Mesothelial cell of epicardium (in vitro differentiated cells): Measurements from ENCODE around the gene MRGPRX3. TPM values are rescaled to one million over a fixed set of nuclear protein-coding genes. Genes with fewer than 3 reads are reported as not detected.

Experiments used
- DNase-seq, 2 experiments: peaks; one replicate each; pipeline ENCODE4 v3.0.0; 2021; ENCODE audit warnings: low spot score in 2 of 2; ENCODE audit not compliant: unreplicated experiment in 2 of 2
- H3K27ac Mint-ChIP-seq: 2 replicates; pipeline ENCODE4 v1.8.0; 2021; ENCODE audit warnings: mixed read lengths
- H3K27me3 Mint-ChIP-seq: 2 replicates; pipeline ENCODE4 v1.8.0; 2021; ENCODE audit warnings: low read depth, mixed read lengths
- H3K36me3 Mint-ChIP-seq: 2 replicates; pipeline ENCODE4 v1.8.0; 2021; ENCODE audit warnings: mixed read lengths
- H3K4me1 Mint-ChIP-seq: 2 replicates; pipeline ENCODE4 v1.8.0; 2021; ENCODE audit warnings: mixed read lengths
- H3K4me3 Mint-ChIP-seq: 2 replicates; pipeline ENCODE4 v1.8.0; 2021; ENCODE audit warnings: mild to moderate bottlenecking, moderate library complexity, mixed read lengths
- H3K9me3 Mint-ChIP-seq: 2 replicates; pipeline ENCODE4 v1.8.0; 2021; ENCODE audit warnings: mixed read lengths
- CTCF ChIP-seq: fragments of 200-600 bp; sonication (generic); IDR thresholded peaks from one replicate; pipeline ENCODE4 v1.5.0; 2021; ENCODE audit warnings: antibody characterized with exemption; ENCODE audit not compliant: unreplicated experiment
- total RNA-seq: library from RNA; stranded (reverse); gene quantifications from 3 replicates; pipeline ENCODE4 v1.2.1, GENCODE V29; 2021

Gene MRGPRX3
- total RNA-seq, 1 donor from 2014 or later, result not detected

- H3K27me3 Mint-ChIP-seq, result peaks cover 66% of the 10 kb centered on the region
- TF ChIP-seq CTCF, result no peak
Measured at GRCh38 chr11:18140145-18140544, 7.8 kb downstream of the MRGPRX3 start.

GRCh38 chr11:18144243-18144642, 11.9 kb downstream of the MRGPRX3 start:
- no peaks in the 10 kb centered on the region for H3K36me3 Mint-ChIP-seq
- no peaks in the 10 kb centered on the region for H3K4me1 Mint-ChIP-seq
- no peak for DNase-seq
- no peak overlapping the region for H3K4me3 Mint-ChIP-seq
- H3K9me3 Mint-ChIP-seq, result no peaks in the 10 kb centered on the region
- TF ChIP-seq CTCF, result no peak
- no peak overlapping the region for H3K27ac Mint-ChIP-seq
- peaks cover 59% of the 10 kb centered on the region for H3K27me3 Mint-ChIP-seq

More at GRCh38 chr11:18140145-18140544, 7.8 kb downstream of the MRGPRX3 start:
- Mint-ChIP-seq H3K4me3 (no peak overlapping the region), H3K4me1 (no peaks in the 10 kb centered on the region), H3K9me3 (no peaks in the 10 kb centered on the region), H3K27ac (no peak overlapping the region), H3K36me3 (no peaks in the 10 kb centered on the region)
- DNase-seq, result no peak

GRCh38 chr11:18145025-18145424, 12.7 kb downstream of the MRGPRX3 start:
- H3K4me1 Mint-ChIP-seq, result no peaks in the 10 kb centered on the region
- no peaks in the 10 kb centered on the region for H3K9me3 Mint-ChIP-seq
- no peaks in the 10 kb centered on the region for H3K36me3 Mint-ChIP-seq
- no peak overlapping the region for H3K4me3 Mint-ChIP-seq
- H3K27me3 Mint-ChIP-seq, result peaks cover 58% of the 10 kb centered on the region
- no peak overlapping the region for H3K27ac Mint-ChIP-seq
- no peak for TF ChIP-seq CTCF
- no peak for DNase-seq

- TF ChIP-seq CTCF, result no peak
- H3K9me3 Mint-ChIP-seq, result no peaks in the 10 kb centered on the region
- H3K4me1 Mint-ChIP-seq, result no peaks in the 10 kb centered on the region
- no peak overlapping the region for H3K4me3 Mint-ChIP-seq
- H3K27ac Mint-ChIP-seq, result no peak overlapping the region
- no peaks in the 10 kb centered on the region for H3K36me3 Mint-ChIP-seq
- peaks cover 62% of the 10 kb centered on the region for H3K27me3 Mint-ChIP-seq
- DNase-seq, result no peak
Measured at GRCh38 chr11:18145837-18146236, 13.5 kb downstream of the MRGPRX3 start.

- Mint-ChIP-seq H3K9me3 (peaks cover 3% of the 10 kb centered on the region), H3K4me3 (no peak overlapping the region), H3K27me3 (peaks cover 58% of the 10 kb centered on the region), H3K27ac (no peak overlapping the region), H3K36me3 (no peaks in the 10 kb centered on the region), H3K4me1 (no peaks in the 10 kb centered on the region)
- DNase-seq, result no peak
- TF ChIP-seq CTCF, result no peak
Measured at GRCh38 chr11:18151581-18151980, 19.2 kb downstream of the MRGPRX3 start.

- peaks cover 61% of the 10 kb centered on the region for H3K27me3 Mint-ChIP-seq
- H3K27ac Mint-ChIP-seq, result no peak overlapping the region
- no peak overlapping the region for H3K4me3 Mint-ChIP-seq
- no peaks in the 10 kb centered on the region for H3K36me3 Mint-ChIP-seq
- H3K9me3 Mint-ChIP-seq, result peaks cover 8% of the 10 kb centered on the region
- no peaks in the 10 kb centered on the region for H3K4me1 Mint-ChIP-seq
- TF ChIP-seq CTCF, result no peak
- DNase-seq, result no peak
Measured at GRCh38 chr11:18168372-18168771, 36.0 kb downstream of the MRGPRX3 start.
